Endometrial microvascular endothelial cells (primary cell): Measurements from ENCODE around the gene ZNF669. TPM values are rescaled to one million over a fixed set of nuclear protein-coding genes. Genes with fewer than 3 reads are reported as not detected.

Experiments
- in situ Hi-C: cut with HindIII; loops from 2 replicates; pipeline ENCODE4 v1.10.0; 2017; ENCODE audit warnings: low sequenced_read_pairs, low pct_unique_long_range_greater_than_20kb; ENCODE audit errors: inconsistent ontology term
- total RNA-seq: library from RNA; depleted of rRNA; stranded (reverse); fragments of >200 nt; gene quantifications from one replicate; pipeline ENCODE4 v1.2.3, GENCODE V29; 2015; ENCODE audit errors: inconsistent ontology term

The ZNF669 gene
- total RNA-seq, 1 donor from 2014 or later, result 9.9 TPM

- in situ Hi-C loops, result no loop called here
Observed at GRCh38 chr1:247078258-247079140, 25.7 kb downstream of the ZNF669 start, which contains the start of gene ZNF670. TSS of gene ZNF670 (minus strand) at chr1:247078811. CDS start at chr1:247078596, 215 bp downstream.

GRCh38 chr1:247077876-247078257, 26.3 kb downstream of the ZNF669 start:
- in situ Hi-C loops, result no loop called here

- in situ Hi-C loops, result no loop called here
Observed at GRCh38 chr1:247077213-247077612, 26.9 kb downstream of the ZNF669 start.

DNA sequence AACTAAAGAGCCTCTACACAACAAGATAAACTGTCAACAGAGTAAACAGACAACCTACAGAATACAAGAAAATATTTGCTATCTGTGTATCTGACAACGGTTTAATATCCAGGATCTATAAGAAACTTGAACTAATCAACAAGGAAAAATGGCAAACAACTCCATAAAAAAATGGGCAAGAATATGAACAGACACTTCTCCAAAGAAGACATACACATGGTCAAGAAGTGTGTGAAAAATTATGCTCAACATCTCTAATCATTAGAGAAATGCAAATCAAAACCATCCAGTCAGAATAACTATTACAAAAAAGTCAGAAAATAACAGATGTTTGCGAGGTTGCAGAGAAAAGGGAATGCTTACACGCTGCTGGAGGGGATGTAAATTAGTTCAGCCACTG, 33.5 kb downstream of the ZNF669 start:
- in situ Hi-C loops, result no loop called here

DNA sequence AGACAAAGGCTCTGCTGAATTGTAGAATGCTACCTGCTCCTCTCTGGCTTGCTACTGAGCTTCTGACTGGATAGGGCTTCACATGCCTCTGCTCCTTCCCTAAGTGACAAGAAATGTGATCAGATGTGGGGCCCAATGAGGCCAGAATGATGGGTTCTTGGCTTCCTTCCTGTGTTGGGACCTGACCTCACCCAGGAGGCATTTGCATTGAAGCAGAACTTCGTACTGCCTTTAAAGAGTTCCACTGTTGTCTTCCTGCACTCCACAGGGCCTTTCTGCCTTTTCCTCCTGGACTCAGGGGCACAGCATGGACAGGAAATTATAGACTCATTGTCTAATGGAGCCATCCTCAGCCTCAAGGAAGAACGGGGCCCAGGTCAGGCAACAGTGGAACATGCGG, 39.9 kb downstream of the ZNF669 start:
- in situ Hi-C loops, result no loop called here

DNA sequence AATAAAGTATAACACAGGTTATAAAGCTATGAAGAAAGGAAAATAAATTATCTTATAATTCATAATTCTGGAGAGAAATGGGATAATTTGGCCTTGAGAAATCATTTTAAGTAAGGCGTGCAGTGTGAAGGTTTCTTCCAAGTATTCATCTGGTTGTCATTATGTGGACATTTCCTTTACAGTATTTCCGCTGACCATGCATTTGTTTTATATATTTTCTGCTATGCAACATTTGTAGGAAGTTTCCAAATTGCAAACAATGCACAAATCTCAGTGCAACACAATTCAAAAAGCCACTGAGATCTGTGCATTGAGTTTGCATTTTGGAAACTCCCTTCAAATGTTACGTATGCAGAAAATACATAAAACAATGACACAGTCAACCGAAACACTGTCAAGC, 43.4 kb downstream of the ZNF669 start:
- in situ Hi-C loops, result no loop called here

- in situ Hi-C loops, result no loop called here
Observed at GRCh38 chr1:247056071-247056470, 48.1 kb downstream of the ZNF669 start.

DNA sequence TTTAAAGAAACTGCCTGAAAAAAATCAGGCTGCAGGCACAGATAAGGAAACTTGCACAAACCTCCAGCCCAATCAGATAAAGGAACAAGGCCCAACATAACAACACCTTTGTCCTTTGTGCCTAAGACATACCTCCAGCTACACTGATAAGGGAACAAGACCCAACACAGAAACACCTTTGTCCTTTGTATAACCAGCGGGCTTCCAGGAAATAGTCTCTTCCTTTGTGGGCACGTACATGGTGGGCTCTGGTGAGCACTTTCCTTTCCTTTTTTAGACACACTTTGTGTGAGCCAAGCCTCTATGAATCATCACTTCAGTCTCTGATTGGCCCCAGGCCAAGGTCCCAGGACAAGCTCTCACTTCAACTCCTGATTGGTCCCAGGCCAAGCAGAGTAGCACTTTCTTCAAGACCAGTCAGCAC, 49.2 kb downstream of the ZNF669 start:
- in situ Hi-C loops, result no loop called here

Other genes starting within 250 kb of the ZNF669 start
- gene AHCTF1, start 172.4 kb downstream of the ZNF669 start, total RNA-seq, result 26.5 TPM
- gene ZNF695, start 96.3 kb downstream of the ZNF669 start, total RNA-seq, result 5.0 TPM
- gene ZNF670, start 25.5 kb downstream of the ZNF669 start, total RNA-seq, result 1.8 TPM
- gene ZNF124, start 67.7 kb upstream of the ZNF669 start, total RNA-seq, result 10.2 TPM
- gene VN1R5, start 151.7 kb upstream of the ZNF669 start, total RNA-seq, result not detected
- 30.8 TPM for gene ZNF496, start 227.5 kb upstream of the ZNF669 start, total RNA-seq